H9 (cell line): ENCODE results near the gene UBE2L3. TPM values are rescaled to one million over a fixed set of nuclear protein-coding genes. Genes with fewer than 3 reads are reported as not detected.
A peak's percentile ranks its signal among the peaks of the same experiment; 100 is the strongest.

ENCODE experiments used
- DNase-seq: peaks from one replicate; pipeline ENCODE4 v3.0.0-alpha.2; 2017
- H2AFZ ChIP-seq: one replicate; pipeline ENCODE4 v1.6.1; 2013; ENCODE audit warnings: mild to moderate bottlenecking, low read length, control low read depth, moderate library complexity
- H2AK5ac ChIP-seq: 2 replicates; pipeline ENCODE4 v1.6.1; 2013; ENCODE audit warnings: low read length, control low read depth, mixed read lengths; ENCODE audit not compliant: insufficient read length
- H2BK120ac ChIP-seq: one replicate; pipeline ENCODE4 v1.6.1; 2013; ENCODE audit warnings: low read depth, mild to moderate bottlenecking, low read length, control low read depth, inconsistent platforms; ENCODE audit not compliant: poor library complexity, severe bottlenecking
- H2BK12ac ChIP-seq: 2 replicates; pipeline ENCODE4 v1.6.1; 2013; ENCODE audit warnings: low read length, control low read depth, mixed read lengths, low read depth; ENCODE audit not compliant: insufficient read length
- H2BK15ac ChIP-seq: 2 replicates; pipeline ENCODE4 v1.6.1; 2013; ENCODE audit warnings: low read depth, low read length, control low read depth
- H2BK20ac ChIP-seq: one replicate; pipeline ENCODE4 v1.6.1; 2013; ENCODE audit warnings: low read depth, mild to moderate bottlenecking, low read length, control low read depth, inconsistent platforms; ENCODE audit not compliant: poor library complexity, severe bottlenecking
- H2BK5ac ChIP-seq: 2 replicates; pipeline ENCODE4 v1.6.1; 2013; ENCODE audit warnings: low read length, control low read depth, mixed read lengths; ENCODE audit not compliant: insufficient read length
- H3K14ac ChIP-seq: 2 replicates; pipeline ENCODE4 v1.6.1; 2013; ENCODE audit warnings: low read length, control low read depth; ENCODE audit not compliant: insufficient read depth
- H3K18ac ChIP-seq: 2 replicates; pipeline ENCODE4 v1.6.1; 2013; ENCODE audit warnings: low read depth, mild to moderate bottlenecking, mixed read lengths, low read length, control low read depth; ENCODE audit not compliant: insufficient read length
- H3K23ac ChIP-seq: 2 replicates; pipeline ENCODE4 v1.6.1; 2013; ENCODE audit warnings: low read length, control low read depth, mixed read lengths, low read depth; ENCODE audit not compliant: insufficient read length
- H3K23me2 ChIP-seq: 2 replicates; pipeline ENCODE4 v1.6.1; 2013; ENCODE audit warnings: low read depth, mild to moderate bottlenecking, mixed read lengths, low read length, control low read depth; ENCODE audit not compliant: insufficient read length, poor library complexity, severe bottlenecking
- H3K27ac ChIP-seq: 2 replicates; pipeline ENCODE4 v1.5.1; 2013; ENCODE audit warnings: low read length, control low read depth, mixed read lengths, low read depth; ENCODE audit not compliant: insufficient read length
- H3K27me3 ChIP-seq: 2 replicates; pipeline ENCODE4 v1.6.1; 2013; ENCODE audit warnings: low read length, control low read depth, inconsistent platforms; ENCODE audit not compliant: insufficient read depth
- H3K4ac ChIP-seq: 2 replicates; pipeline ENCODE4 v1.6.1; 2013; ENCODE audit warnings: low read depth, mild to moderate bottlenecking, control low read depth, inconsistent platforms, low read length, moderate library complexity
- H3K4me1 ChIP-seq: 2 replicates; pipeline ENCODE4 v1.6.1; 2013; ENCODE audit warnings: low read length, control low read depth, inconsistent platforms; ENCODE audit not compliant: insufficient read depth
- H3K4me2 ChIP-seq: 2 replicates; pipeline ENCODE4 v1.6.1; 2013; ENCODE audit warnings: low read length, control low read depth, mixed read lengths; ENCODE audit not compliant: insufficient read length, insufficient read depth
- H3K56ac ChIP-seq: 2 replicates; pipeline ENCODE4 v1.6.1; 2013; ENCODE audit warnings: low read depth, mild to moderate bottlenecking, mixed read lengths, low read length, control low read depth; ENCODE audit not compliant: insufficient read length
- H3K79me1 ChIP-seq: 2 replicates; pipeline ENCODE4 v1.6.1; 2013; ENCODE audit warnings: low read depth, mild to moderate bottlenecking, moderate library complexity, low read length, control low read depth, inconsistent platforms; ENCODE audit not compliant: insufficient read depth, poor library complexity, severe bottlenecking
- H3K79me2 ChIP-seq: 2 replicates; pipeline ENCODE4 v1.6.1; 2013; ENCODE audit warnings: low read length, control low read depth, inconsistent platforms; ENCODE audit not compliant: insufficient read depth
- H3K9ac ChIP-seq: 2 replicates; pipeline ENCODE4 v1.6.1; 2013; ENCODE audit warnings: low read length, control low read depth, mixed read lengths; ENCODE audit not compliant: insufficient read length; ENCODE audit errors: extremely low read depth
- H3K9me3 ChIP-seq: one replicate; pipeline ENCODE4 v1.6.1; 2013; ENCODE audit warnings: low read depth, low read length, inconsistent platforms; ENCODE audit not compliant: control insufficient read depth
- H3T11ph ChIP-seq: one replicate; pipeline ENCODE4 v1.6.1; 2013; ENCODE audit warnings: mild to moderate bottlenecking, low read length, control low read depth, inconsistent platforms
- H4K20me1 ChIP-seq: one replicate; pipeline ENCODE4 v1.6.1; 2013; ENCODE audit not compliant: control insufficient read depth, insufficient read length, insufficient read depth
- H4K5ac ChIP-seq: 2 replicates; pipeline ENCODE4 v1.6.1; 2013; ENCODE audit warnings: low read depth, mild to moderate bottlenecking, mixed read lengths, low read length, control low read depth; ENCODE audit not compliant: insufficient read length
- H4K8ac ChIP-seq: replicated peaks from 2 replicates; pipeline ENCODE4 v1.6.1; 2013; ENCODE audit warnings: low read length, control low read depth, mixed read lengths, low read depth; ENCODE audit not compliant: insufficient read length
- H4K91ac ChIP-seq: 2 replicates; pipeline ENCODE4 v1.6.1; 2013; ENCODE audit warnings: low read depth, mild to moderate bottlenecking, moderate library complexity, mixed read lengths, low read length, control low read depth; ENCODE audit not compliant: insufficient read length
- H3K27ac Mint-ChIP-seq, 3 experiments: 2 replicates in 2 of 3; 3 replicates in 1 of 3; pipeline ENCODE4 v1.8.0; 2020 to 2021; ENCODE audit warnings: mixed read lengths in 3 of 3, mild to moderate bottlenecking in 1 of 3, moderate library complexity in 1 of 3
- H3K27me3 Mint-ChIP-seq: 2 replicates; pipeline ENCODE4 v1.8.0; 2021; ENCODE audit warnings: low read depth, mild to moderate bottlenecking, moderate library complexity, mixed read lengths
- H3K36me3 Mint-ChIP-seq, 3 experiments: 2 replicates in 2 of 3; 3 replicates in 1 of 3; pipeline ENCODE4 v1.8.0; 2020 to 2021; ENCODE audit warnings: low read depth in 3 of 3, mixed read lengths in 3 of 3; ENCODE audit not compliant: insufficient read depth in 1 of 3
- H3K4me1 Mint-ChIP-seq, 2 experiments: 2 replicates each; pipeline ENCODE4 v1.8.0; 2020; ENCODE audit warnings: mixed read lengths in 2 of 2
- H3K4me3 Mint-ChIP-seq, 2 experiments: 2 replicates in 1 of 2; 3 replicates in 1 of 2; pipeline ENCODE4 v1.8.0; 2020 to 2021; ENCODE audit warnings: mild to moderate bottlenecking in 2 of 2, mixed read lengths in 2 of 2, moderate library complexity in 1 of 2
- H3K9me3 Mint-ChIP-seq, 2 experiments: 2 replicates in 1 of 2; 3 replicates in 1 of 2; pipeline ENCODE4 v1.8.0; 2020; ENCODE audit warnings: mild to moderate bottlenecking in 2 of 2, mixed read lengths in 2 of 2, moderate library complexity in 1 of 2
- CTCF ChIP-seq: fragments of 200-600 bp; sonication (generic); conservative IDR thresholded peaks from 3 replicates; pipeline ENCODE4 v1.8.0; 2021; ENCODE audit warnings: antibody characterized with exemption, mild to moderate bottlenecking
- WGBS: extraction: QIAGEN DNeasy Blood & Tissue Kit; methylation state at CpG from one replicate; pipeline ENCODE4 v1.1.7; 2013; ENCODE audit warnings: missing lambda C conversion rate, low lambda C conversion rate, mixed read lengths; ENCODE audit not compliant: insufficient read length; ENCODE audit errors: extremely low coverage; 5-methylcytosine and 5-hydroxymethylcytosine counted together
- total RNA-seq: library from RNA; stranded (reverse); gene quantifications from 2 replicates; pipeline ENCODE4 v1.2.1, GENCODE V29; 2021

Gene UBE2L3
- total RNA-seq, 1 experiment from 2014 or later, result 79.7 TPM

GRCh38 chr22:21591695-21592094, 24.2 kb downstream of the UBE2L3 start:
- no peaks in the 10 kb centered on the region for H3K4me1 ChIP-seq
- H3K14ac ChIP-seq, result no peak overlapping the region
- no peak overlapping the region for H3T11ph ChIP-seq
- peaks cover 11% of the 10 kb centered on the region for H3K79me1 ChIP-seq
- no peak overlapping the region for H3K56ac ChIP-seq
- H3K18ac ChIP-seq, result no peak overlapping the region
- no peak overlapping the region for H2BK5ac ChIP-seq
- no peak overlapping the region for H2AFZ ChIP-seq
- no peak overlapping the region for H2AK5ac ChIP-seq
- Mint-ChIP-seq H3K9me3 (no peaks in the 10 kb centered on the region), H3K36me3 (peaks cover 33 to 47% (median 42%) of the 10 kb centered on the region in 3 experiments; a peak in 6 of 7 replicates), H3K4me3 (no peak overlapping the region), H3K27ac (peak overlapping the region in 1 of 3 experiments; percentile 92; a peak in 3 of 7 replicates), H3K27me3 (no peaks in the 10 kb centered on the region), H3K4me1 (peaks cover 22 to 24% of the 10 kb centered on the region in 2 experiments)
- no peak overlapping the region for H2BK20ac ChIP-seq
- no peak overlapping the region for H3K4me2 ChIP-seq
- no peak for TF ChIP-seq CTCF
- H3K9me3 ChIP-seq, result no peaks in the 10 kb centered on the region
- H2BK120ac ChIP-seq, result no peak overlapping the region
- H4K20me1 ChIP-seq, result peaks cover 2% of the 10 kb centered on the region
- peaks cover 45% of the 10 kb centered on the region; the same call in 1 of the 2 replicates for H3K79me2 ChIP-seq
- DNase-seq, result no peak
- no peak overlapping the region for H3K23ac ChIP-seq
- no peak overlapping the region for H2BK15ac ChIP-seq
- H4K5ac ChIP-seq, result no peak overlapping the region
- no peak overlapping the region for H3K27ac ChIP-seq
- H2BK12ac ChIP-seq, result no peak overlapping the region
- no peak overlapping the region for H4K8ac ChIP-seq
- no CpG with 5 or more reads among the region's 9 CpGs for WGBS
- no peak overlapping the region for H3K9ac ChIP-seq
- H3K4ac ChIP-seq, result no peak overlapping the region
- no peaks in the 10 kb centered on the region for H3K27me3 ChIP-seq
- no peak overlapping the region for H4K91ac ChIP-seq
- no peaks in the 10 kb centered on the region for H3K23me2 ChIP-seq
